ENCODE data around the gene FILIP1. TPM values are rescaled to one million over a fixed set of nuclear protein-coding genes. Genes with fewer than 3 reads are reported as not detected.

FILIP1 gene
- total RNA-seq, 2 experiments from 2014 or later, result not detected

- Mint-ChIP-seq H3K36me3 (no peaks in the 10 kb centered on the region), H3K9me3 (no peaks in the 10 kb centered on the region), H3K4me1 (no peaks in the 10 kb centered on the region), H3K4me3 (no peak overlapping the region), H3K27me3 (peaks cover 6% of the 10 kb centered on the region), H3K27ac (no peak overlapping the region)
- POLR2A ChIA-PET, result no interaction called here
- ATAC-seq (ENCODE audit: low read depth) (no peak), DNase-seq (no peak)
Measured at GRCh38 chr6:75505424-75505823, 11.8 kb upstream of the FILIP1 start.

- H3K4me3 Mint-ChIP-seq, result no peak overlapping the region
- H3K27me3 Mint-ChIP-seq, result peaks cover 6% of the 10 kb centered on the region
- H3K4me1 Mint-ChIP-seq, result no peaks in the 10 kb centered on the region
- no peaks in the 10 kb centered on the region for H3K9me3 Mint-ChIP-seq
- no peak overlapping the region for H3K27ac Mint-ChIP-seq
- ATAC-seq (ENCODE audit: low read depth) (no peak), DNase-seq (no peak)
- POLR2A ChIA-PET, result no interaction called here
- no peaks in the 10 kb centered on the region for H3K36me3 Mint-ChIP-seq
Measured at GRCh38 chr6:75504465-75505222, 11.0 kb upstream of the FILIP1 start.

DNA sequence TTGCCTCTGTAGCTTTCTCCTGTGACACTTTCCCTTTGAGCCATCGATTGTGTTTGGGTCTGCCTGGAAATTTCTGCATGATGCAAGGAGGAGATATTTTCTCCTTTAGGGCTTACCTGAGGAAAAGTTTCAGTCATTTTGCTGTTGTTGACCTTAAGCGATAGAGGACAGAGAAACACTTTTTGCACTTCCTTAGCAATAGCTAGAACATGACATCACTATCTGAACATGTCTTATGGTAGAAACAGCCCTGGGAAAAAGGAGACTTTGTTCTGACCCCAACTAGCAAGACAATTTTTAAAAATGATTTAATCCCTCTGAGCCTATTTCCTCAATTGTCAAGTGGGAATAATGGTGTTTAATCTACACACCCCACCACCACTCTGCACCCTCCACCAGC lies 9.7 kb upstream of the FILIP1 start:
- POLR2A ChIA-PET, result no interaction called here
- H3K27ac Mint-ChIP-seq, result no peak overlapping the region
- no peaks in the 10 kb centered on the region for H3K9me3 Mint-ChIP-seq
- no peaks in the 10 kb centered on the region for H3K4me1 Mint-ChIP-seq
- ATAC-seq (ENCODE audit: low read depth) (no peak), DNase-seq (no peak)
- no peaks in the 10 kb centered on the region for H3K36me3 Mint-ChIP-seq
- H3K4me3 Mint-ChIP-seq, result no peak overlapping the region
- H3K27me3 Mint-ChIP-seq, result peaks cover 3% of the 10 kb centered on the region

DNA sequence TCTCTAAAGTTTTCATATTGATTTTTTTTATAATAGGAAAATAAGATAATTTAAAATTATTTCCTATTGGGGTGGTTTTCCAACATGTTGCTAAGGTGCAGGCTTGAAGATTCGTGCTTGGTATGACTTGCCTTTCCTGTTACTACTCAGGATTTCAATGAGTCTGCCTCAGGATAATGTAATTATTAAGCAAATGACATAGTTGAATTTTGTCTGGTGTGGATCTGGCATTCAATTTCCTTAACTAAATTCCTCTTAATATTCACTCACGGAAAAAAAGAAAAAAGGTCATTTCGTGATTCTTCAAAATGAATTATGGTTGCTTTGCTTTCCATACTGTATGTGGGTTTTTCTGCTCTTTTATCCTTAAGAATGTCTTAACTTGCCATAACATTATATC lies 9.3 kb upstream of the FILIP1 start:
- H3K4me3 Mint-ChIP-seq, result no peak overlapping the region

GRCh38 chr6:75501756-75502155 lies 8.2 kb upstream of the FILIP1 start:
- Mint-ChIP-seq H3K27me3 (peaks cover 3% of the 10 kb centered on the region), H3K9me3 (no peaks in the 10 kb centered on the region), H3K4me3 (no peak overlapping the region), H3K4me1 (no peaks in the 10 kb centered on the region), H3K27ac (no peak overlapping the region), H3K36me3 (no peaks in the 10 kb centered on the region)
- ATAC-seq (ENCODE audit: low read depth) (no peak), DNase-seq (no peak)
- POLR2A ChIA-PET, result no interaction called here

More for the DNA sequence above, 9.3 kb upstream of the FILIP1 start:
- Mint-ChIP-seq H3K36me3 (no peaks in the 10 kb centered on the region), H3K27ac (no peak overlapping the region), H3K27me3 (peaks cover 3% of the 10 kb centered on the region), H3K9me3 (no peaks in the 10 kb centered on the region), H3K4me1 (no peaks in the 10 kb centered on the region)
- no peak for ATAC-seq (ENCODE audit: low read depth)
- DNase-seq, result no peak
- POLR2A ChIA-PET, result no interaction called here

- H3K9me3 Mint-ChIP-seq, result no peaks in the 10 kb centered on the region
- H3K27me3 Mint-ChIP-seq, result peaks cover 11% of the 10 kb centered on the region
- H3K27ac Mint-ChIP-seq, result no peak overlapping the region
- no peak for ATAC-seq (ENCODE audit: low read depth)
- no peak overlapping the region for H3K4me3 Mint-ChIP-seq
- POLR2A ChIA-PET, result no interaction called here
- DNase-seq, result no peak
- H3K36me3 Mint-ChIP-seq, result no peaks in the 10 kb centered on the region
- peaks cover 3% of the 10 kb centered on the region for H3K4me1 Mint-ChIP-seq
Measured at GRCh38 chr6:75499640-75500039, 6.0 kb upstream of the FILIP1 start.

- DNase-seq (no peak), ATAC-seq (ENCODE audit: low read depth) (no peak)
- peaks cover 3% of the 10 kb centered on the region for H3K4me1 Mint-ChIP-seq
- H3K27me3 Mint-ChIP-seq, result peaks cover 19% of the 10 kb centered on the region
- H3K27ac Mint-ChIP-seq, result no peak overlapping the region
- H3K4me3 Mint-ChIP-seq, result no peak overlapping the region
- no peaks in the 10 kb centered on the region for H3K9me3 Mint-ChIP-seq
- POLR2A ChIA-PET, result no interaction called here
- no peaks in the 10 kb centered on the region for H3K36me3 Mint-ChIP-seq
Measured at GRCh38 chr6:75498862-75499261, 5.3 kb upstream of the FILIP1 start.

GRCh38 chr6:75497994-75498393 lies 4.4 kb upstream of the FILIP1 start:
- POLR2A ChIA-PET, result no interaction called here
- Mint-ChIP-seq H3K27ac (no peak overlapping the region), H3K4me3 (no peak overlapping the region), H3K36me3 (no peaks in the 10 kb centered on the region), H3K9me3 (no peaks in the 10 kb centered on the region), H3K27me3 (peaks cover 27% of the 10 kb centered on the region), H3K4me1 (peaks cover 3% of the 10 kb centered on the region)
- ATAC-seq (ENCODE audit: low read depth) (no peak), DNase-seq (no peak)

DNA sequence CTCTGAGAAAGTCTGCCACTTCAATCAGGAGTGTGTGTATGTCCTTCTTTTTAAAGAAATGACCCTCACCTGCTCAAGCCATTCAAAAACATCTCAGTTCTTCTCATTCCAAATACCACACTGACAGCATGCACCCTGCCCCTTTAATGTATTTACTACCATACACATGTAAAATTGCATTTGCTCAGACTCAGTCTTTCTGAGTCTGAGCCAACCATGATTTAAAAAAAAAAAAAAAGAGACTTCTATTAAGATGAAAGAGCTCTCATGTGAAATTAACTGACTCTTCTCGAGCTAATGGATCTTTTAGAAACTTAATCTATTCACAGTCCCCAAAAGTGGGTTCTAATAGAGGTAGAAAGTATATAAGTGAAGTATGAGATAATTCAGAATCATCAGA lies 1.4 kb upstream of the FILIP1 start:
- peaks cover 50% of the 10 kb centered on the region for H3K27me3 Mint-ChIP-seq

DNA sequence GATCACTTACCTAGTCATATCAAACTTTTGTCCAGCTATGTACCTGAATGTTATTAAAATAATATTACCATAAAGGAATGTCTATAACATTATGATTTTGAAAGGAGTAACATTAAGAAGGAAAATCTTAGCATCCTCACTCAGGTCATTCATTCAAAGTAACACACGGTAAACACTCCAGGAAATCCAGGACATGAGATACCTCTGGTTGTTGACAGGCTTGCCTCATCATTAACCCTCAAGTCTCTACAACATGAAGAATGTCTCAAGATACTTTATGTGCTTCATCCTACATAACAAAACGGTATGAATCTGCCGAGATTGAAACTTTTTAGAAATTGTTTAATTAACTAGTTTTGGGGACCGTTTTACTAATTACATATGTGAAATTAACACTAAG lies 690 bp upstream of the FILIP1 start:
- ATAC-seq (ENCODE audit: low read depth), result no peak
- no peak overlapping the region for H3K27ac Mint-ChIP-seq
- peaks cover 54% of the 10 kb centered on the region for H3K27me3 Mint-ChIP-seq
- POLR2A ChIA-PET, result no interaction called here
- H3K9me3 Mint-ChIP-seq, result no peaks in the 10 kb centered on the region
- peaks cover 5% of the 10 kb centered on the region for H3K4me1 Mint-ChIP-seq
- no peak for DNase-seq
- H3K4me3 Mint-ChIP-seq, result no peak overlapping the region
- H3K36me3 Mint-ChIP-seq, result no peaks in the 10 kb centered on the region

More for the DNA sequence above, 1.4 kb upstream of the FILIP1 start:
- no peak for DNase-seq
- POLR2A ChIA-PET, result no interaction called here
- ATAC-seq (ENCODE audit: low read depth), result no peak
- no peaks in the 10 kb centered on the region for H3K9me3 Mint-ChIP-seq
- H3K4me1 Mint-ChIP-seq, result peaks cover 5% of the 10 kb centered on the region
- H3K36me3 Mint-ChIP-seq, result no peaks in the 10 kb centered on the region
- no peak overlapping the region for H3K27ac Mint-ChIP-seq
- no peak overlapping the region for H3K4me3 Mint-ChIP-seq

GRCh38 chr6:75492386-75493153 lies 1.0 kb downstream of the FILIP1 start:
- POLR2A ChIA-PET, result interaction anchor here (0.6 kb wide), 1 partner anchor 192 kb away, joined by 3 read pairs; no protein-coding TSS in a partner anchor

DNA sequence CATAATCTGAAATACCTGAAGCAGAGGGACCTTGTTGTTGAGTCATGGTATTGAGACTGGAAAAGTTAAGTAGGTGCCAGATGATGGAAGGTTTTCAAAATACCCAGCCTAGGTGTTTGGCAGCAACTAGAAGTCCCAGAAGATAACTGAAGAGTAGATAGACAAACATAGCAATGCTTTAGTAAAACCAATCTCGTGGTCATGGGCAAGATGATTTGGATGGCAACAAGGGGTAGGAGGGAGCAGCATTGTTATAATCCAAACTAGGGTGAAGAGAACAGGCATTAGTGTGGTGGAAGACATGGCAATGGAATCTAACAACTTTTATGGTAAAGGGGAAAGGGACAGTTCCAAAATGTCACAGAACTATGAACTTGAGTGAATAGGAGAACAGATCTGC lies 2.3 kb downstream of the FILIP1 start:
- POLR2A ChIA-PET, result no interaction called here
- H3K27me3 Mint-ChIP-seq, result peaks cover 70% of the 10 kb centered on the region
- no peak for DNase-seq
- H3K27ac Mint-ChIP-seq, result no peak overlapping the region
- H3K36me3 Mint-ChIP-seq, result no peaks in the 10 kb centered on the region
- ATAC-seq (ENCODE audit: low read depth), result no peak
- H3K9me3 Mint-ChIP-seq, result no peaks in the 10 kb centered on the region
- no peak overlapping the region for H3K4me3 Mint-ChIP-seq
- peaks cover 5% of the 10 kb centered on the region for H3K4me1 Mint-ChIP-seq

More at GRCh38 chr6:75492386-75493153, 1.0 kb downstream of the FILIP1 start:
- Mint-ChIP-seq H3K36me3 (no peaks in the 10 kb centered on the region), H3K4me1 (peaks cover 5% of the 10 kb centered on the region), H3K4me3 (no peak overlapping the region), H3K27me3 (peaks cover 69% of the 10 kb centered on the region), H3K9me3 (no peaks in the 10 kb centered on the region), H3K27ac (no peak overlapping the region)
- ATAC-seq (ENCODE audit: low read depth), result no peak
- no peak for DNase-seq

- Mint-ChIP-seq H3K36me3 (no peaks in the 10 kb centered on the region), H3K4me1 (peaks cover 1% of the 10 kb centered on the region), H3K27ac (no peak overlapping the region), H3K27me3 (peaks cover 73% of the 10 kb centered on the region), H3K9me3 (no peaks in the 10 kb centered on the region), H3K4me3 (no peak overlapping the region)
- POLR2A ChIA-PET, result no interaction called here
- no peak for ATAC-seq (ENCODE audit: low read depth)
- DNase-seq, result no peak
Measured at GRCh38 chr6:75490706-75491105, 2.9 kb downstream of the FILIP1 start.

DNA sequence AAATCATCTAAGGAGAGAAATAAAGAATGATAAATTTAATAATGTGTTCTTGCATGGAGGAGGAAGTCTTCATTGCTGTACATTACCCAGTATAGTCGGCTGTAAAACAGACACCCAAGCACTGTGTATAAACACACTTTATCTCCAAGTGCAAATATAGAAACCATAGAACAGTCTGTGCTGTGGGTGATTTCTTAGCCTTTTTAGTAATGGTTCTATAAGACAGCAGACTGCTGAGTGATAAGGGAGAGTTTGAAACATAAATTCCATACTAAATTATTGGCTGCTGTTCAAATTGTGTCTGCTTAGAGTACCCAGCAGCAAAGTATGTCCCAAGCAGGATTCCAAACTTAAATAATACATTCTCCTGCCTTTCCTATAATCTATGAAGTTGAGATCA lies 4.6 kb downstream of the FILIP1 start:
- no peak overlapping the region for H3K4me3 Mint-ChIP-seq
- H3K9me3 Mint-ChIP-seq, result no peaks in the 10 kb centered on the region
- no peak for ATAC-seq (ENCODE audit: low read depth)
- DNase-seq, result no peak
- peaks cover 1% of the 10 kb centered on the region for H3K4me1 Mint-ChIP-seq
- POLR2A ChIA-PET, result no interaction called here
- no peaks in the 10 kb centered on the region for H3K36me3 Mint-ChIP-seq
- H3K27me3 Mint-ChIP-seq, result peaks cover 60% of the 10 kb centered on the region
- H3K27ac Mint-ChIP-seq, result no peak overlapping the region
